HG02970 (cell line): ENCODE measurements around the gene NHS.

Experiments
- ATAC-seq: cut with Tn5 transposase; IDR thresholded peaks from one replicate; pipeline ENCODE4 v1.9.1; 2021; ENCODE audit warnings: mild to moderate bottlenecking, moderate library complexity, moderate number of reproducible peaks; ENCODE audit not compliant: unreplicated experiment, low FRiP score

The NHS gene

GRCh38 chrX:17579026-17579425, 204.0 kb downstream of the NHS start:
- no peak for ATAC-seq

- no peak for ATAC-seq
Measured at GRCh38 chrX:17580539-17581152, 205.6 kb downstream of the NHS start.

GRCh38 chrX:17581641-17582040, 206.6 kb downstream of the NHS start:
- no peak for ATAC-seq

DNA sequence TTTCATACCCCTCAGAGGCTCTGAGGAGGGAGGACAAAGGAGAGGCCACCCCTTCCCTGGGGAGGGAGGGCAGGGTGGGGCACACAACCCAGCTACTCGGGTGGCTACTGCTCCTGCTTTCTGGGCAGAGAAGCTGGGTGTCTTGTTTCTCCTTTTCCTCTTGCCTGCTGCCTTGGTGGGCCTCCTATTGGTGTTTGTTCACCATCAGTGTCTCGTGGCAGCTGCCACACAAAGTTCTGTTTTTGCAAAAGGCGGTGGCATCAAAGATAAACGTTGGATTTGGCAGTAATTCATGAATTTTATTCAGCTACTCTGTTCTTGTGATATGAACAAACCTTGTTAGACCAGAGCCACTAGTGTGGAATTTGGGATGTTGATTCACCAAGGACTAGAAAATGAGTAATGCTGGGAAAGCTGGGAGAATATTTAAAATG, 209.3 kb downstream of the NHS start:
- ATAC-seq = no peak

GRCh38 chrX:17585006-17585405, 210.0 kb downstream of the NHS start:
- ATAC-seq = no peak

DNA sequence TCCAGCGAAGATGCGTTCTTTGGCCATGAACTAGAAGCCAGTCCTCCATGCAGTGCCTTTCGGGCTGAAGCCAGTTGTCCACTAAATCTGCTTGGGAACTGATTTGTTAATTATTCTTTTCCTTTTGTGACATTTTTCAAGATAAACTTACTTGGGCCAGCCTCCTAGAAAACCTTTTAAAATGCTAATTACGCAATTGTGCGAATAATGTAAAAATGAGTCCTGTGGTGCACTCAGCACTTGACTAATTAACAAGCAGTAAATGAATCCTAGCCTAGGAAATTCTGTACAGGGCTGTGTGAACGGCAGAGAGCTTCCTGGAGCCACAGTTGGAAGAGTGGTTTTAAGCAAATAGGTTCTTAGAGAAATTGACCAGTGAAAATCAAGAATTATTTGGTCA, 212.4 kb downstream of the NHS start:
- ATAC-seq = no peak

DNA sequence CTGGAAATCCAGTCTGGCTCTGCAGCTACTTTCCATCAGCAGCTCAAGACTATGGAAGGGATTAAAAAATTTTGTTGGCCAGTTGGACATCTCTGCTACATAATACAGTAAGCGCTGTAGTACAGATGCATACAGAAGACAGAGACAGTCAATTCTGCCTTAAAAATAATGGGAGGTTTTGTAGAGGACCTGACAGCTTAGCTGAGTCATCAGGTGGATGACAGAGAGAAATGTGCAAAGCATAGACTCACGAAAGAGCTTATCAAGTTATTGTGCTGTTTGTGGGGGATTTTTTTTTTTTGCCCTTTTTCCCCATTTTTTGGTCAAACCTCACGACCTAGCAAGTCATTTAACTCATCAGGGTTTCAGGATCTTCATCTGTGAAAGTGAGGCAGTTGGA, 213.3 kb downstream of the NHS start:
- no peak for ATAC-seq

GRCh38 chrX:17590892-17591740, 216.1 kb downstream of the NHS start:
- ATAC-seq = peak; percentile 40

- no peak for ATAC-seq
Measured at GRCh38 chrX:17591741-17592110, 216.7 kb downstream of the NHS start.

DNA sequence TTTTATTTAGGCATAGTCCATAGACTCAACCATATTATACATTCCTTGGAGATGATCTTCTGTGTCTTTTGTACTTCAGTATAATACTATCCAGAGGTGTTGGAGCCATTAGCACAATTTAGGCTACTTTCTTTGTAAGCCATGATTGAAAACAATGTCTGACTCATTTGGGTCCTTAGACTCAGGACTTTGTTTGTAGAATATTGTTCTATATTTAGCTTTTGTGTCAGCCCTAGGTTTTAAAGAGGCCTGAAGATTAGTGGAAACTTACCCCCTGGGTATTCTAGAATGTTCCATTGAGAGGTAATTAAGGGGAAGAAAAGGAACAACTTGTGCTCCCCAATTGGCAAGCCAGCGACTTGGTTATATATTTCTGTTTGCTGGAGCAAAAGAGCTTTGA, 217.1 kb downstream of the NHS start:
- ATAC-seq = no peak

- no peak for ATAC-seq
Measured at GRCh38 chrX:17594693-17595092, 219.7 kb downstream of the NHS start.

- peak; percentile 48 for ATAC-seq
Measured at GRCh38 chrX:17595456-17596035, 220.5 kb downstream of the NHS start.

- no peak for ATAC-seq
Measured at GRCh38 chrX:17596061-17596460, 221.1 kb downstream of the NHS start.

DNA sequence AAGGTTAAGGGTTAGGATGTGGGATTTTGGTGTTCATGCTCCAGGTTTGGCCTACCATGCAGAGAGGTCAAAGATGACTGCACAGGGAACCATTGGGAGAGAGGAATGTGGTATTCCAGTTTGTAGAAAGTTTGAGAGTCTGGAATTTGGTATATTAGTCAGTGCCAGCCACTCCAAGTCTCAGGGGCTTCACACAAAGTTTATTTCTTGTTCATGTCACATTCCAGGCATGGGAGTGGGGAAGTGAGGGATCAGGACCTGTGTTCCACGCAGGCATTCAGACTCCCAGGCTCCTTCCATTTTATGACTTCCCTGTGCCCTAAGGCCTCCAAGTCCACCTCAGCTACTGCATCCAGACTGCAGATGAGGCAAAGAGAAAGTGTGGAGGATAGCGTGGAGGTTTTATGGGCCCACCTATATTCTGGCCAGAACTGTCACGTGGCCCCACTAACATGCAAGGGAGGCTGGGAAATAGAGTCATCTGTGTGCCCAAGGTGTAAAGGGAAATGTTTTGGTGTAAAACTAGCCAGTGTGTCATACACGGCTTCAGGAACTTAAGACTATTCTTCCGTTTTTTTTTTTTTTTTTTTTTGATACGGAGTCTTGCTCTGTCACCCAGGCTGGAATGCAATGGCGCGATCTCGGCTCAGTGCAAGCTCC, 221.7 kb downstream of the NHS start:
- ATAC-seq = no peak

- ATAC-seq = no peak
Measured at GRCh38 chrX:17597327-17597726, 222.3 kb downstream of the NHS start.

GRCh38 chrX:17597836-17598439, 222.9 kb downstream of the NHS start:
- ATAC-seq = no peak

- no peak for ATAC-seq
Measured at GRCh38 chrX:17601441-17602200, 226.6 kb downstream of the NHS start.

DNA sequence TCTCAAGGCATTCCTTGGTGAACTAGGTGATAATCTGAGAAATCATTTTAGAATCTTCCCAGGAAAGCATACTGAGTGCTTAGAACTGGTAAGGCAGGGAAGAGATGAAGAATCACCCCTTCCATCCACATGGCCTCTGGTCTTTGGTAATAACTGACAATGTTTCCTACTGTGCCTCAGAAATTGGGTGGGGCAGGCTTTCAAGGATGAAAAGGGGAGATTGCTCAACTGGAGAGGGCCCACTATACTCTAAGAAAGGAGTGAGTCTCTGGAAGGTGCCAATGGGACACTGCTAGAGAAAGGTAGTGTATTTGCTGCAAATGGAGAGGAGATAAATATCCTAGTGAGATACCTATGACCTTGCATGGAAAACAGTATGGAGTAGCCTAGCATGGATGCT, 227.2 kb downstream of the NHS start:
- ATAC-seq = no peak

DNA sequence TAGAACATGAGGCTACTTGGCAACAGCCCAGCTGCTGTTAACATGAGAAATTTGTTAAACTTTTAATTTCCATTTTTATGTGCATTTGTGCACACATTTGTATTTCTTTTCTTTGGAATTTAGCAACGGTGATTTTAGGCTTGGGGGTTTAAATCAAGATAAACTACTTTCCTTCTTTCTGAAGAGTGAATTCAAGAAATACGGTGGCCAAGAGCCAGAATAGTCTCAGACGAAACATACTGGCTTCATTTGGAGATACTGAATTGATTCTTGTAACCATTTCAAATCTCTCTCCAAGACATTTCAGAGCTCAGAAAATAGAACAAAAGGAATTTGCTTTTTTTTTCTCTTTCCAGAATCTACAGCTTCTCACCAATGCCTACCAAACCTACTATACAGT, 228.2 kb downstream of the NHS start:
- ATAC-seq = no peak

GRCh38 chrX:17605676-17606075, 230.7 kb downstream of the NHS start:
- ATAC-seq = no peak
